CD4-positive, alpha-beta T cell treated with Interferon gamma for 1 hour (primary cell): Measurements from ENCODE around the gene NDUFB8.
"Not testable (repeated sequence)": the region's sequence is repeated elsewhere in the genome, so short reads cannot be mapped to it uniquely, and the experiment has no call there.

Source experiments
- DNase-seq: peaks from one replicate; pipeline ENCODE4 v3.0.0-alpha.2; 2020

The NDUFB8 gene

GRCh38 chr10:100529475-100530298 is at the start of gene NDUFB8:
NDUFB8 (minus strand) TSS chr10:100529871; CDS start chr10:100529851, 20 bp downstream.
- DNase-seq = peak; percentile 85

GRCh38 chr10:100576282-100576635 is 46.6 kb upstream of the NDUFB8 start:
- no peak for DNase-seq

DNA sequence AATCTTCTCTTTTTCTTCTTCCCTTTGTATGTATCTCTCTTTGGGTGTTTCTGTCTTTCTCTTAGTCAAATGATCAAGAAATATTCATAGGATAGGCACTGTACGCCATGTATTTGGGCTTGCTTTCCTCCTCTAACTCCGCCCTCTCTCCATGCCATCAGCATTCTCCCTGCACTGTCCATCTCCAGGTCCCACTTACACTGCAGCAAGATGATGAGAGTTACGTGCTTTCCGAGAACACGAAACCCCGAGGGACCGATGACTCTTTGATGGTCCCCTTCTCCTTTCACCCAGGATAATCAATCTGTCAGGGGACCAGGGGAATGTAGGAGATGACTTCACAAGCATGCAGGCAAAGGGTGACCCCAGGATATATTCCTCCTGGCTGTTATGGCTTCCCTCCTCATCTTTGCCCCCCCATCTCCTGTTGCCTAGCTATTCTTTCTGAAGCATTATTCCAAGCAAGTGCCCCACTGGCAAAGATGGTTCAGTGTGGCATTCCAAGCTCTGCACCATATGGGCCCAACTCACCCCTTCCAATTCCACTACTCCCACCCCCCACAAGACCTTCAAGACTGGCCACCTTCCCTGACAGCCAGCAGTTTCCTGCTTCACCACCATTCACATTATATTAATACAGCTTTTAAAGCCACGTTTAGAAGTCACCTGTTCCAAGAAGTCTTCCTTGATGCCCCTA is 46.1 kb upstream of the NDUFB8 start:
- no peak for DNase-seq

GRCh38 chr10:100575146-100575545 is 45.5 kb upstream of the NDUFB8 start:
- not testable (repeated sequence) for DNase-seq

GRCh38 chr10:100571084-100571856 is 41.6 kb upstream of the NDUFB8 start:
- no peak for DNase-seq

DNA sequence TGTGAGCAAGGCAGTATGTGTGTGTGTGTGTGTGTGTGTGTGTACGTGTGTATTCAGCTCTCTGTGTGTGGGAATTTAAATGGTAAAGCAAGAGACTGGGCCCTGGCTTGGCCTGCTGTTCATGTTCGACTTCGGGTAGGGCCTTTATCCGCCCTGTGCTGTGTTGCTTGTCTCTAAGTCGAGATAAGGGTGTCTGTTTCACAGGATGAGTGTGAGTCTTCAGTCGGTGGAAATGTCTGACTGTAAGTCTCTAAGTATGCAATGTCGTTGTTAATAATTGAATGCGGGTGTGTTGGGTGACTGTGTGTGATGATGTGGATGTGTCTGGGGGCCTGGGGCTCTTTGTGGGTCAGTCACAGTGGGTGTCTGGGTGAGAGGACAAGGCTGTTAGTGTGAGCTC is 40.8 kb upstream of the NDUFB8 start:
- no peak for DNase-seq

DNA sequence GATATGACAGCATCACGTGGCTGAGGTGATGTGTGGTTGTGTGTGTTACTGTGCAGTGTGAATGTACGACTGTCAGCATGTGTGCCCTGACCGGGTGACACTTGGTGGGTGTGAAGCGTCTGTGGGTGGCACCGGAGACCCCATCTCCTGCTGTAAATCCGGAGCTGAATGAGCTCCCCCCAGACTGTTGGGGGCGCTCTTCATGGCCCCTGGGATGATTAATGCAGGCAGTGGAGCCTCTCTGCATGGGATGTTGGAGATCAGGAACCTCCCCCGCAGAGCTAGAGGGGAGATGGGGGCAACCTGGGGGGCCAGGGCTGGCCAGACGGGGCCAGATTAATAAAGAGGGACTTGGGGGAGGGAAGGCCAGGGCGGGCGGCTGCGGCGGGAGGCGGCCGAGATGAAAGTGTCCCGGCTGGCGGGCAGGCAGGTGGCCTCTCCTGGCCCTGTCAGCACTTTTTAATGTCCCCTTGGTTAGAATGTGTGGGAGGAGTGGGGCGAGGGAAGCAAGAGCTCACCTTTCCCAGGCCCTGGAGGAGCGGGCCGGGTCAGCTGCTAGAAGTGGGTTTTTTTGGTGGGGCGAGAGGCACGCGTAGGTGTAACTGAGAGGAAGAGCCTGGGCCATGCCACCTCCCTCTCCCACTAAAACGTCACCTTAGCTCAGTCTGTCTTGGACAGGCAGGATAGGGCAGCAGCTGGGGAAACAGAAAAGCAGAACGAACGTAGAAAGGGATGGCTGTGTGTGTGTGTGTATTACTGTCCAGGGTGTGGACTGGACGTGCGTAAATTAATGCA is 40.2 kb upstream of the NDUFB8 start:
- no peak for DNase-seq

DNA sequence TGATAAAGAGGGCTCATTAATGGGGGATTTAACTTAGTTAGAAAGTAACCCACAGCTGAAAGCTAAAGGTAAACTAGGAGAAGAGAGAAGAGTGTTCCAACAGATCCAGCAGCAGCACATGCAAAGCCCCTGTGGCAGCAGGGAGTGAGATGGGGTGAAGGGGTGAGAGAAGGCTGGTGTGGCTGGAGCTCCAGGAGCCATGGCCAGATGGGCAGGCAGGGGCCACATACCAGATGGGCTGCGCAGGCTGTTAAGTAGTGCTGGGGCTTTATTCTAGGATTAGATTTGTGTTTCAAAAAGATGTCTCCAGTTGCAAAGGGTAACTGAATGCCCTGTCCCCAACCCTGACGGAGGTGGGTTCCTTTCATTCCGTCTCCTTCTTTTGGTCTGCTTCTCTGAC is 39.2 kb upstream of the NDUFB8 start:
- DNase-seq = no peak

- DNase-seq = no peak
Observed at GRCh38 chr10:100567826-100568225, 38.2 kb upstream of the NDUFB8 start.

GRCh38 chr10:100567249-100567648 is 37.6 kb upstream of the NDUFB8 start:
- no peak for DNase-seq

DNA sequence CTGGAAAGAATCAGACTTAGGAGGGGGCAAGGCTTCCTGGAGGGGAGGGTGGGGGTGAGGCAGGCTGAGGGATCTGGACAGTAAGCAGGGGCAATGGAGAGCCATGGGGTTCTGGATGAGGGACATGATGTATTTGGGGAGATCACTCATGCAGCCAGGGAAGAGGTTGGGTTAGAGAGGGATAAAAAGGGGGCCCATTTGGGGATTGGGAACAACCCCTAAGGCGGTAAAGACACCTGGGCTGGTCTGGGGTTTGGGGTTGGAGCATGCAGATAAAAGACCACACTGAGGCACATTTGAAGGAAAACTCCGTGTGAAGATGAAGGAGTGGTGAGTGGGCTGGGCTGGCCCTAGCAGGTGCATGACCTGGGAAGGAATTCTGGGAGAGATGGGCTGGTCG is 36.9 kb upstream of the NDUFB8 start:
- no peak for DNase-seq

- DNase-seq = no peak
Observed at GRCh38 chr10:100565206-100565985, 35.7 kb upstream of the NDUFB8 start.

- peak; percentile 70 for DNase-seq
Observed at GRCh38 chr10:100562008-100562672, 32.5 kb upstream of the NDUFB8 start.

GRCh38 chr10:100561005-100561404 is 31.3 kb upstream of the NDUFB8 start:
- no peak for DNase-seq

GRCh38 chr10:100560248-100560647 is 30.6 kb upstream of the NDUFB8 start:
- no peak for DNase-seq

GRCh38 chr10:100554902-100555301 is 25.2 kb upstream of the NDUFB8 start:
- DNase-seq = no peak

DNA sequence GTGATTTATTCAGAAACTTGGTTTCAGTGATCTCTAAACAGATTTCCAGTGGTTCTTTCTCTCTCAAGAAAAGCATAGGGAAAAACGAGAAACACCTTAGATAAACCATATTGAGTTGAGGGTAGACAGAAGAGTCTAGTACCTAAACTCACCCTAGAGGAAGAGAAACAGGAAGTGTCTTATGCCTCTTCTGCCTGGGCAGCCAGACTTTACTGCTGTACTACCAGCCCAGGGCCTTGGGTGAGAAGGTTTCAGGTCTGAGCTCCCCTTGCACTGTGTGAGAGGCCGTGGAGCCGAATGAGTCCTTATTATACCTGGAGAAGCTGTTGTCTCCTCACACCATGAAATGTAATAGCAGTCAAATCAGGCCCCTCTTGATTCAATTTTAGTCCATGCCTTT is 24.3 kb upstream of the NDUFB8 start:
- DNase-seq = no peak

- DNase-seq = no peak
Observed at GRCh38 chr10:100551738-100552137, 22.1 kb upstream of the NDUFB8 start.

GRCh38 chr10:100551196-100551595 is 21.5 kb upstream of the NDUFB8 start:
- no peak for DNase-seq

GRCh38 chr10:100544950-100545349 is 15.3 kb upstream of the NDUFB8 start:
- DNase-seq = no peak

DNA sequence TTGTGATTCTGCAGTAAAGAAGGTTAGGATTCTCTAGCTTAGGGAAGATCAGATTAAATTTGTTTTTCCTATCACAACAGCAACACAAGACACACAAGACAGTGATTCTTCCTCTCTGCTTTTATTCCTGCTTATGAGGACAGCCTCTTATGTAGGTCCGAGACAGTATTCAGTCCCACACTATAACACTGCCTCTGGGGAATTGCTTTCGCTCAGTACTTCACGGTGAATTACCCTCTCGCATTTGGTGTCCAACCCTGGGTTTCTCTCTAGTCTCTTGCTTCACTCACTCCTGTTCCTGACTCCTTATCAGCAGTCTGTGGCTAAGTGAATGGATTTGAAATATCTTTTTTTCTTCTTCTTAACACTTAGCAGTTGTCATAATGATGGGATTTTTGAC is 7.8 kb upstream of the NDUFB8 start:
- no peak for DNase-seq
